Stimulated activated CD4-positive, alpha-beta T cell treated with anti-CD3 and anti-CD28 coated beads, TNF-alpha, amount 100 ng/mL, for 48 hours (primary cell): ENCODE measurements around the gene WIPI1.
"Not testable (repeated sequence)": the region's sequence is repeated elsewhere in the genome, so short reads cannot be mapped to it uniquely, and the experiment has no call there.

Experiments used
- DNase-seq, 3 donors: peaks; one replicate each; pipeline ENCODE4 v3.0.0-alpha.2; 2020; ENCODE audit warnings: low read depth in 3 of 3

The WIPI1 gene

GRCh38 chr17:68457168-68457538 is at the start of gene WIPI1:
TSS of gene WIPI1 (minus strand) at chr17:68457496. CDS start at chr17:68457421, 75 bp downstream.
- DNase-seq: peak in 1 of 3 donors; percentile 19

- no peak for DNase-seq
Observed at GRCh38 chr17:68505951-68506350, 48.7 kb upstream of the WIPI1 start.

GRCh38 chr17:68501074-68501473 is 43.8 kb upstream of the WIPI1 start:
- DNase-seq: no peak

GRCh38 chr17:68499587-68499986 is 42.3 kb upstream of the WIPI1 start:
- no peak for DNase-seq

GRCh38 chr17:68498479-68499326 is 41.4 kb upstream of the WIPI1 start:
- no peak for DNase-seq

- no peak for DNase-seq
Observed at GRCh38 chr17:68497885-68498319, 40.6 kb upstream of the WIPI1 start.

- no peak for DNase-seq
Observed at GRCh38 chr17:68495081-68495480, 37.8 kb upstream of the WIPI1 start.

- not testable (repeated sequence) for DNase-seq
Observed at GRCh38 chr17:68492394-68493054, 35.2 kb upstream of the WIPI1 start.

- DNase-seq: no peak
Observed at GRCh38 chr17:68491381-68492231, 34.3 kb upstream of the WIPI1 start.

- no peak for DNase-seq
Observed at GRCh38 chr17:68489919-68490318, 32.6 kb upstream of the WIPI1 start.

GRCh38 chr17:68484458-68484857 is 27.2 kb upstream of the WIPI1 start:
- DNase-seq: no peak

- DNase-seq: no peak
Observed at GRCh38 chr17:68482576-68483041, 25.3 kb upstream of the WIPI1 start.

- no peak for DNase-seq
Observed at GRCh38 chr17:68480885-68481284, 23.6 kb upstream of the WIPI1 start.

- DNase-seq: no peak
Observed at GRCh38 chr17:68470961-68471360, 13.7 kb upstream of the WIPI1 start.

- no peak for DNase-seq
Observed at GRCh38 chr17:68468788-68469187, 11.5 kb upstream of the WIPI1 start.

GRCh38 chr17:68468334-68468733 is 11.0 kb upstream of the WIPI1 start:
- DNase-seq: no peak

GRCh38 chr17:68463211-68464019 is 6.1 kb upstream of the WIPI1 start:
- DNase-seq: no peak

- peak; percentile 43 to 65 (median 44) for DNase-seq
Observed at GRCh38 chr17:68462381-68463210, 5.3 kb upstream of the WIPI1 start.

GRCh38 chr17:68461589-68461988 is 4.3 kb upstream of the WIPI1 start:
- peak in 1 of 3 donors; percentile 28 for DNase-seq

- no peak for DNase-seq
Observed at GRCh38 chr17:68461122-68461539, 3.8 kb upstream of the WIPI1 start.
